ENCODE measurements around the gene EFR3B.

DNA sequence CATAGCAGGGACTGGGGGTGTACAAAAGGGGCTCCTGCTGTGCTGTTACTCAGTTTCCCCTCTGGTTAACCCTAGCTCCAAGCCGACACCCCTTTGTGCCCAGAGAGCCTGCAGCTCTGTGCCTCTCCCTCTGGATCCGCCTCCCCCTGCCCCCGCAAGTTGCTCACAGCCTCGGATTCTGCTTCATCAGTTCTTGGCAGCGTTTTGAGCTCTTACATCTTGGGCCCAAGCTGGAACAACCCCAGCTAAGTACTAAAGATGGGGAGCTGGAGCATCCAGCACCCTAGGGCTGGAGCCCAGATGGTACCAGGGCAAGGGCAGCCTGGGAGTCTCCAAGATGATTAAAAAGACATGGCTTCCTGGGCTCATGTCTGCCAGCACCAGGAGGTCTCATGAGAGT, 85.8 kb downstream of the EFR3B start:
- TF ChIP-seq, protein P1, sequence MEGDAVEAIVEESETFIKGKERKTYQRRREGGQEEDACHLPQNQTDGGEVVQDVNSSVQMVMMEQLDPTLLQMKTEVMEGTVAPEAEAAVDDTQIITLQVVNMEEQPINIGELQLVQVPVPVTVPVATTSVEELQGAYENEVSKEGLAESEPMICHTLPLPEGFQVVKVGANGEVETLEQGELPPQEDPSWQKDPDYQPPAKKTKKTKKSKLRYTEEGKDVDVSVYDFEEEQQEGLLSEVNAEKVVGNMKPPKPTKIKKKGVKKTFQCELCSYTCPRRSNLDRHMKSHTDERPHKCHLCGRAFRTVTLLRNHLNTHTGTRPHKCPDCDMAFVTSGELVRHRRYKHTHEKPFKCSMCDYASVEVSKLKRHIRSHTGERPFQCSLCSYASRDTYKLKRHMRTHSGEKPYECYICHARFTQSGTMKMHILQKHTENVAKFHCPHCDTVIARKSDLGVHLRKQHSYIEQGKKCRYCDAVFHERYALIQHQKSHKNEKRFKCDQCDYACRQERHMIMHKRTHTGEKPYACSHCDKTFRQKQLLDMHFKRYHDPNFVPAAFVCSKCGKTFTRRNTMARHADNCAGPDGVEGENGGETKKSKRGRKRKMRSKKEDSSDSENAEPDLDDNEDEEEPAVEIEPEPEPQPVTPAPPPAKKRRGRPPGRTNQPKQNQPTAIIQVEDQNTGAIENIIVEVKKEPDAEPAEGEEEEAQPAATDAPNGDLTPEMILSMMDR (IDR thresholded peaks at IDR 0.05; ENCODE audit: insufficient read depth, low read length, poor library complexity, severe bottlenecking) = no peak
- no peak for TF ChIP-seq EZH2phosphoT487 (conservative IDR thresholded peaks at IDR 0.05; ENCODE audit: low read length)
